IgD-negative memory B cell (primary cell): ENCODE data around the gene TIAM2. TPM values are rescaled to one million over a fixed set of nuclear protein-coding genes. Genes with fewer than 3 reads are reported as not detected.

ENCODE experiments used
- H3K27ac Mint-ChIP-seq, 3 donors: one replicate each; pipeline ENCODE4 v1.8.0; 2020 to 2022; ENCODE audit warnings: mild to moderate bottlenecking in 3 of 3, mixed read lengths in 3 of 3, moderate library complexity in 1 of 3
- H3K27me3 Mint-ChIP-seq: one replicate; pipeline ENCODE4 v1.8.0; 2021; ENCODE audit warnings: mixed read lengths
- H3K36me3 Mint-ChIP-seq: one replicate; pipeline ENCODE4 v1.8.0; 2020; ENCODE audit warnings: mild to moderate bottlenecking, mixed read lengths
- H3K4me1 Mint-ChIP-seq, 3 donors: one replicate each; pipeline ENCODE4 v1.8.0; 2020 to 2022; ENCODE audit warnings: mixed read lengths in 3 of 3, mild to moderate bottlenecking in 1 of 3
- H3K4me3 Mint-ChIP-seq, 4 donors: one replicate each; pipeline ENCODE4 v1.8.0; 2020 to 2022; ENCODE audit warnings: mild to moderate bottlenecking in 4 of 4, mixed read lengths in 4 of 4, moderate library complexity in 3 of 4
- H3K9me3 Mint-ChIP-seq, 3 donors: one replicate each; pipeline ENCODE4 v1.8.0; 2020 to 2021; ENCODE audit warnings: mixed read lengths in 3 of 3, mild to moderate bottlenecking in 1 of 3
- polyA plus RNA-seq: library from polyadenylated mRNA; unstranded; fragments of 300-500 nt; fragmentation: Illumina TruSeq; gene quantifications from one replicate; pipeline ENCODE4 v1.2.3, GENCODE V29; 2021

TIAM2 gene
- polyA plus RNA-seq, 1 donor from 2014 or later: 5.8 TPM

DNA sequence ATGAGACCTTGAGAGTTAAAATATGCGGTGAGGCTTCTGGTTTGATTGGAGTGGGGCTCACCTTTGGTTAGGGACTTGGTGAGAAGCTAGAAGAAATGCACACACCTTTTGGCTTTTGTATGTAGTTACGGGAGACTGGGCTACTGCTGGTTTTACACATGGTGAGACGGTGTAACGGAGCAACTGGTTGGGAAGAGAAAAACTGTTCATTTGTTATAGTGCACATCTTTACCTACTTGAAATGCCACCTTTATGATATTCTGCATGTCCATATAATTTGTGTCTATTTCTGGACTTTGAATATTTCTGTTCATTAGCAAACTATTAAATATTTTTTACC is 31.6 kb downstream of the TIAM2 start:
- no peaks in the 10 kb centered on the region for H3K9me3 Mint-ChIP-seq
- H3K36me3 Mint-ChIP-seq: no peaks in the 10 kb centered on the region
- no peak overlapping the region for H3K4me3 Mint-ChIP-seq
- no peaks in the 10 kb centered on the region for H3K4me1 Mint-ChIP-seq
- H3K27ac Mint-ChIP-seq: no peak overlapping the region
- no peaks in the 10 kb centered on the region for H3K27me3 Mint-ChIP-seq

DNA sequence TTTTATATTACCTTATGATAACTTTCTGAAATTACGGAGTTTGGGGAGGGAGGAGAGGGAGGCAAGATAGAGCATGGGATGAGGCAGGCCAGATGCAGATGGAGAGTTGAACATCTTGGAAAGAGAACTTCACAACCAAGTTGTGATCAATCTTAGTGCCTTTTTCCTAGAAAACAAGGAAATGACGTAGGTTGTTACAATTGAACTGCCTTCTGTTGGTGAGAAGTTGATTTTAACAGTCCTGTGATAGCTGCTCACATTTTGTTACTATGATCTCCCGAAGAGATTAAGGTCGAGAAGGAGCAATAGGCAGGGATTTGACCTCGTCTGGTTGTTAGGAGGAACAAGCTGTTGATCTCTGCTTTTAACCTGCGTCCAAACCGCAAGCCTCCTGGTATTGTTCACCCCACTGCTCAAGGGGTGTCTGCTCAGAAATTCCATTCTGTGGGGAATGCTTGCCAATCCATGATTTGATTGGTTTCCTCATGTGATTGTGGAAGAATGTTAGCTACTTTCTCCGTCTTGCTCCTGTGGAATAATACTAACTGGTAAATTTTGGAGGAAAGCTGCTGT is 35.1 kb downstream of the TIAM2 start:
- Mint-ChIP-seq H3K27ac (peak overlapping the region in 1 of 3 donors; percentile 73), H3K27me3 (peaks cover 2% of the 10 kb centered on the region), H3K9me3 (no peaks in the 10 kb centered on the region), H3K36me3 (no peaks in the 10 kb centered on the region), H3K4me1 (no peaks in the 10 kb centered on the region), H3K4me3 (no peak overlapping the region)

DNA sequence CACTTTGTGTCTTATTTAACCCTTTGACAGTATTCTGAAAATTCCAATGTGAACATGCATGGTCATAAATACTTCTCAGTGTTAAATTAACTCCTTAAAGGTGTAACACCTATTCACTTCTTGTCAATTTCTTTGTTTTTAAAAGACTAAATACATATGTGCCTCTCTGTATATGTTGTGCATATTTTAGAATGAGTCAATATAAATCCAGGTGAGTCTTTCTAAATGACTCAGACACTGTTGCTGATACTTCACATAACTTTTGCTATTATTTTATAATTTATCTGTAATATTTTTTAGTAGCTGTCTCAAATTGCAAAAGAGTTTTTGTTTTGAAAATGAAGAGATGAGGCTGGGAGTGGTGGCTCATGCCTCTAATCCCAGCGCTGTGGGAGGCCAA is 36.0 kb downstream of the TIAM2 start:
- H3K4me3 Mint-ChIP-seq: no peak overlapping the region
- H3K36me3 Mint-ChIP-seq: no peaks in the 10 kb centered on the region
- H3K9me3 Mint-ChIP-seq: no peaks in the 10 kb centered on the region
- H3K4me1 Mint-ChIP-seq: no peaks in the 10 kb centered on the region
- H3K27ac Mint-ChIP-seq: no peak overlapping the region
- H3K27me3 Mint-ChIP-seq: peaks cover 2% of the 10 kb centered on the region

DNA sequence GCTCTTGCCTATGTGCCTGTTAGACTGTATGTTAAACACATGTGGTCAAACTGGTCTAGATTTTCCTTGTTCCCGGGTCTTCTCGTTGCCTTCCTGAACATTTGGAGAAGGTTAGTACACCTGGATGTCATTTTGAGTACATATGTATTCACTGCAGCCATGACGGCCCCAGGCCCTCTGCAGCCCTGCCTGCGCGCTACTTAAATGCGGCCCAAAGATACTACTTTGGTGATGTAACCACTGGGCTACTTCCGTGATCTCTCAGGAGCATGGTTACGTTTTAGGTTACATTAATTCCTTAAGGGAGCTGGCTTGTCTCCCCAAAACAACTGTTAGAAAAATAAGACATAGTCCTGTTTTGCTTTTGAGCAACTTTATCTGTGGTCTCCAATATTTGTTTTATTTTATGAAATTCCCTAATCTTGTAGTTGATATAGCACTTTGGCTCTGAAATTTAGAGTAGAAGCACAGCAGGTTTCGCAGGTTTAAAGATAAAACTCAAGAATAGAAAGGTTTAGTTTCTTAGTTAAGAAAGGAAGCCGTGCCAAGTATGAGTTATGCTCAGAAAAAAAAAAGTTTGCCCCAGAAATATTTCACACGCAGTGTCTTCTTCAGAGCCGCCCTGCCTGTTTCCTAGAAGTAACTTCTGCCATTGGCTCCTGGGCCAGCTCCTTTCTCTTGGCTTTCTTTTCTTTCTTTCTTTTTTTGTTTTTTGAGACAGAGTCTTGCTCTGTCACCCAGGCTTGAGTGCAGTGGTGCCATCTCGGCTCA is 38.1 kb downstream of the TIAM2 start:
- Mint-ChIP-seq H3K4me3 (no peak overlapping the region), H3K9me3 (no peaks in the 10 kb centered on the region), H3K36me3 (no peaks in the 10 kb centered on the region), H3K27ac (no peak overlapping the region), H3K27me3 (peaks cover 2% of the 10 kb centered on the region), H3K4me1 (no peaks in the 10 kb centered on the region)

DNA sequence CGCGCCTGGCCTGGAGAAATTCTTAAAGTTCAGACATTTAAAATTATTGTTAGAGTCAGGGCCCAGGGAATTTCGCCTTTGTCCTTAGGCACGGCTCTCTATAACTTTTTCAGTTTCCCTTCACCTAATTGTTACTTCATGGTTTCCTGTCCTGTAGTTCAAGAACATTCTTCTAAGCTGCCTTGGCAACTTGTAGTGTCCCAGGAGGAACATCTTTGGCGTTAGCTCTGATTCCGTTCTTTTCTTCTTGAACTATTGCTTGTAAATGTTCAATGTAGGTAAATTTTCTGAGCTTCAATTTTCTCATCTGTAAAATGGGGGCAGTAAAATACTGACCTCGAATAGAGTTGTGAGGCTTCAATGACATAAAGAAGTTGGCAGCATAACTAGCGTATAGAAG is 41.8 kb downstream of the TIAM2 start:
- no peak overlapping the region for H3K27ac Mint-ChIP-seq
- H3K9me3 Mint-ChIP-seq: peaks cover 0 to 2% (median 0%) of the 10 kb centered on the region in 3 donors
- H3K27me3 Mint-ChIP-seq: peaks cover 2% of the 10 kb centered on the region
- no peaks in the 10 kb centered on the region for H3K4me1 Mint-ChIP-seq
- H3K4me3 Mint-ChIP-seq: no peak overlapping the region
- H3K36me3 Mint-ChIP-seq: no peaks in the 10 kb centered on the region

DNA sequence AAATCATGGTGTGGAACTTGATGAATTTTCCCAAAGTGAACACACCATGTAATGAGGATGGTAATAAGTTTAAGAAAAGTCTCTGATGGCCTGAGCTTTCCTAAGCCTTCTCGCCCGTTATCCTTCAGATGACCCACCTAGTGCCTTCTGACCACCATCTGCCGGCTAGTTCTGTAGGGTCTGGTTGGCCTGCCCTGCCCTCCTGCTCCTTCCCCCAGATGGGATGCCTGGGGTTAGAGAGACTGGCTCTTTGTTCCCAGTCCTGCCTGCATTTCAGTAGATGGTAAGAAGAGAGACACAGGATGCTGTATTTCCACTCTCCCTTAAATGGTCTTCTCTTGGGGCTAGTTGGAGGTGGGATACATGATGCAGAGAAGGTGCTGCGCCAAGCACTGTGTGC is 43.0 kb downstream of the TIAM2 start:
- Mint-ChIP-seq H3K27me3 (peaks cover 2% of the 10 kb centered on the region), H3K4me3 (no peak overlapping the region), H3K4me1 (no peaks in the 10 kb centered on the region), H3K27ac (no peak overlapping the region), H3K36me3 (no peaks in the 10 kb centered on the region), H3K9me3 (peaks cover 0 to 2% (median 0%) of the 10 kb centered on the region in 3 donors)

DNA sequence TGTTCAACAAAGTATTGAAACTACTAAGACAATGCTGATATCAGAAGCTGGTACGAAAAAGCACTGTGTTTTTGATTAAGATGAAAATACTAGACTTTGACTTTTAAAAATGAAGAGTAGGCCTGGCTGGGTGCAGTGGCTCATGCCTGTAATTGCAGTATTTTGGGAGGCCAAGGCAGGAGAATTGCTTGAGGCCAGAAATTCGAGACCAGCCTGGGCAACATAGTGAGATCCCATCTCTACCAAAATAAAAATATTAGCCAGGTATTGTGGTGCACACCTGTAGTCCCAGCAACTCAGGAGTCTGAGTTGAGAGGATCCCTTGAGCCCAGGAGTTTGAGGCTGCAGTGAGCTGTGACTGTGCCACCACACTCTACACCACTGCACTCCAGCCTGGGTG is 43.4 kb downstream of the TIAM2 start:
- Mint-ChIP-seq H3K27me3 (peaks cover 2% of the 10 kb centered on the region), H3K27ac (no peak overlapping the region), H3K4me1 (no peaks in the 10 kb centered on the region), H3K4me3 (no peak overlapping the region), H3K9me3 (peaks cover 0 to 2% (median 0%) of the 10 kb centered on the region in 3 donors), H3K36me3 (no peaks in the 10 kb centered on the region)

DNA sequence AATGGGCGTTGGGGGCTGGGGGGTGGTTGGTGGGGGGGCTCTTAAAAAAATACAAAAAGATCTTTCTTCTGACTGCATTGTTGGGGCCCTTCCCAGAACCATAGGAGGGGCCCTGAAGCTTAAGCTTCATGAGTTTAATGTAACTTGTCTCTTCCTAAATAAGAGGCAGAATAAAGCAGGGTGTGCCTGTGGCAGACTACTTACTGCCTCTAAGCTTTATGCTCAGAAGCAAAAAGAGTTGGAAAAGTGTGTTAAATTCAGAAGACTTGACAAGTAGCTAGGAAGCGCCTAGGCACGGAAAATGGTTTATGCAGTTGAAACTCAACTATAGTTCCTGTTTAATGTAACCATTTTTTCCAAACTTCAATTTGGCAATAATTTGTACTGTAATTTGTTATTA is 44.5 kb downstream of the TIAM2 start:
- Mint-ChIP-seq H3K27me3 (no peaks in the 10 kb centered on the region), H3K36me3 (no peaks in the 10 kb centered on the region), H3K27ac (no peak overlapping the region), H3K4me3 (no peak overlapping the region), H3K4me1 (no peaks in the 10 kb centered on the region), H3K9me3 (peaks cover 0 to 2% (median 0%) of the 10 kb centered on the region in 3 donors)

DNA sequence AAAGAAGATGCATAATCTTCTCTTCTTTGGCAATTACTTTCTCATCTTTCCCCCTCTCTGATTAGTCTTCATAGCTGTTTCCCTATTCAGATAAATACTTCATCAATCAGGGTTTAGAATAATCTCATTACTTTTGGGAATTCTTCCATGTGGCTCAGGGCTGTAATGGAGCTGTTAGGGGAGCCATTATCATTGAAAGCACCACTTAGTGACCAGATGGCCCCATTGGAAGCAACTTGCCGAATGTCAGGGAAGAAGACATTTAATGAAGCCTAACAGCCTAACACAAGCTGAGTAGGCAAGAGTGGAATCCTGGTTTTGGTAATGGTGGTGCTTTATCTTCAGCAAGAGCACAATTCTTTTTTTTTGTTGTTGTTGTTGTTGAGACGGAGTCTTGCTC is 45.0 kb downstream of the TIAM2 start:
- Mint-ChIP-seq H3K27me3 (peaks cover 1% of the 10 kb centered on the region), H3K9me3 (peaks cover 0 to 2% (median 0%) of the 10 kb centered on the region in 3 donors), H3K27ac (no peak overlapping the region), H3K4me3 (no peak overlapping the region), H3K4me1 (no peaks in the 10 kb centered on the region), H3K36me3 (no peaks in the 10 kb centered on the region)

DNA sequence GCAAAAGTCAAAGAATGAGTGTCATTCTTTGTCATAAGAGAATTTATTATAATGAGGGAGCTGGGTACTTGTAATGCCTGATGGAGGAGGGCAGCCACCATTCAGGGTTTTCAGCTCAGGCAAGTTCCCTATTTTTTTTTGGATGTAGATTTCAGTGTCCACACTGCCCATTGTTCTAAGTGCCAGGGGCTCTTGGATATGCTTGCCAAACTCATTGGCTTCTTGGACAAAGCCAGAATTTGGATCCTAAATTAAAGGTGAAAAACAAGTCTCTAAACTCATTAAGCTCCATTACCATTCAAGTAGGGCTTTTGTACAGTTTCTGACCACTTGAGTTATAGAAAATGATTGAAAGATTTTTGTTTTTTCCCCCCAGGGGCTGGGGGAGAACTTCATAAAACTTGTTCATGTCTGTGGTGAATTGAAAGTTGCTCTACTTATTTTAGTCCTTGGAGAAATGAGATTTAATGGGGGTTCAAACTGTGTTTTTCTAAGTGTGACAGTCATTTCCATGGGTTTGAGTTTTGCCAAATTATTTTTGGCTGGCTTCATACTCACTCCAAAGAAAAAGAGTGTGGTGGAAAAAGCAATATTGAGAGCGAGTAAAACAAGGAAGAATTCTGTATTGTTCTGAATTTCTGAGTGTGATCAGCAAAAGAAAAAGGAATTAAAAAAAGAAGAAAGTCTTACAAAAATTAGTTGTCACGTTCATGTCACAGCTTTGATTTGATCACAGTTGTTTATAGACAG is 46.0 kb downstream of the TIAM2 start:
- Mint-ChIP-seq H3K36me3 (no peaks in the 10 kb centered on the region), H3K27me3 (peaks cover 1% of the 10 kb centered on the region), H3K27ac (no peak overlapping the region), H3K9me3 (peaks cover 0 to 2% (median 0%) of the 10 kb centered on the region in 3 donors), H3K4me3 (no peak overlapping the region), H3K4me1 (no peaks in the 10 kb centered on the region)

DNA sequence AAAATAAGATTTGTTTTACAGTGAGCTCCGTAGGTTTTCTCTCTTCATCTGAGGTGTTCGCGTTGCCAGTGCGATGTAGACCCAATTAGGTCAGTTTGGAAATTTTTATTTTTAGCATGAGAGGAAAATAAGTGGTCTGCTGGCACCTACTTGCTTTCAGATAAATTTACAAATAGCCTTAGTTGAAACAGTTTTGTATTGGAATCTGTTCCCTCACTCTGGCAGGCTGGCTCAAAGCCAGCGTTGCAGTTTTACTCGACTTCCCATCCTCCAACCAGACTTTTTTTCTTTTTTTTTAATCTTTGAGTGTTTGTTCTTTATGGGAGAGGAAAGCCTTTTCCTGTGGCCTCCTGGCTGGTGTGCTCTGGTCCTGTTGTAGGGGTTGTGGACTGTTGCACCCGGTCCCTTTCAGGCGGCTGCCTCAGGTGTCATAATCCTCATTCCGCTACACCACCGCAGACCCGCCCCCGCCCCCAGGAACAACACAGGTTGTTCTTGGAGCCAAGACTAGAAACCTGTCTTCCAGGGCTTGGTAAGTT is 46.7 kb downstream of the TIAM2 start:
- peaks cover 1% of the 10 kb centered on the region for H3K27me3 Mint-ChIP-seq
- H3K4me1 Mint-ChIP-seq: no peaks in the 10 kb centered on the region
- H3K4me3 Mint-ChIP-seq: no peak overlapping the region
- H3K9me3 Mint-ChIP-seq: peaks cover 0 to 3% (median 0%) of the 10 kb centered on the region in 3 donors
- no peak overlapping the region for H3K27ac Mint-ChIP-seq
- H3K36me3 Mint-ChIP-seq: no peaks in the 10 kb centered on the region

DNA sequence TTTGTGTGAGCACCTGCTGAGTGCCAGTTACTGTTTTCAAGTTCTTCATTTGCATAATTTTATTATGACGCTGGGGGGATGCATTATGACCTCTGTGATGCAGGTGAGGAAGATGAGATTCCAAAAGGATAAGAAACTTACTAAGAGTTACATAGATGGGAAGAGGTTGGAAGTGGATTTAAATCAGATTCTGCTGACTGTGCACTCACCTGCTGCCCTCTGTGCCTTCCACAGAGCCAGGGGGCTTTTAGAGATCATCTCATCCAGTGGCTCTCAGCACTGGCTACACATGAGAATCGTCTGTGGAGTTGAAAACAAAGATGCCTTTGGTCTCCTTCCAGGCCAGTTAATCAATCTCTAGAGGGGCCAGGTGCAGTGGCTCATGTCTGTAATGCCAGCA is 47.9 kb downstream of the TIAM2 start:
- Mint-ChIP-seq H3K4me1 (no peaks in the 10 kb centered on the region), H3K9me3 (peaks cover 0 to 3% (median 0%) of the 10 kb centered on the region in 3 donors), H3K27me3 (peaks cover 1% of the 10 kb centered on the region), H3K4me3 (no peak overlapping the region), H3K27ac (no peak overlapping the region), H3K36me3 (no peaks in the 10 kb centered on the region)

DNA sequence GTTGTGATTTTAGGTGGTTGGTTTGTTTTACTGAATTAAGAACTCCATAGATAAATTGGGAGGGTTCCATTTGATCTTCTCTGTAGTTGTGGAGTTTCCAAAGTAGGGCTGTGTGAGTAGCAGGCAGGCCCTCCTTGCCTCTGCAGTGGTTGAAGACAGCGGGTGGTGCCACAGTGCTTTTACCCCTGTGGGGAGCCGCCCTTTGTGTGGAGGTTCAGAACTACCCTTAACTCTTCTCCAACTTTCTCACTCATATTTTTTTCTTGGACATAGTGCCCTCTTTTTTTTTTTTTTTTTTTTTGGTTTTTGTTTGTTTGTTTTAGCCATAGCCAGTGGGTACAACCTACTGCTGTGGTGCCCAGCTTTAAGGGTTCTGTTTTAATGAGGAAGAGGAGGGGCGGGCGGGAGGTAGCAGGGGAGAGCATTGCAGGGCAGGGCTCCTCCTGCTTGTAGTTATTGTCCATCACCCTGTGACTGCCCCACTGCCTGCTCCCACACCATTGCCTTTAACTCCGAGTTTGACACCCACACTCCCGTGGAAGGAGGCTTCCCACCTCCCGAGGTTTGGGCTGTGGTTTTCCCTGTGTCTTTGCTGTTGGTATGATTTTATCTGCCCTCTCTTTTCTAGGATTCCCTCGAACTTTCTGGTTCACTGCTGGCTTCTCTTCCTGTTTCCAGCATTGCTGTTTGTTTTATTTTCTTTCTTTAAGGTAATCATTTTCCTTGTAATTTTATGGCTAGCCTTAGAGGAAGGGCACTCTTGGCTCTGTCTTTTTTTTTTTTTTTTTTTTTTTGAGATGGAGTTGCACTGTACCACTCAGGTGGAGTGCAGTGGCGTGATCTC is 50.7 kb downstream of the TIAM2 start:
- H3K9me3 Mint-ChIP-seq: peaks cover 0 to 2% (median 0%) of the 10 kb centered on the region in 3 donors
- peaks cover 2% of the 10 kb centered on the region for H3K36me3 Mint-ChIP-seq
- no peaks in the 10 kb centered on the region for H3K4me1 Mint-ChIP-seq
- peaks cover 1% of the 10 kb centered on the region for H3K27me3 Mint-ChIP-seq
- H3K27ac Mint-ChIP-seq: no peak overlapping the region
- H3K4me3 Mint-ChIP-seq: no peak overlapping the region

DNA sequence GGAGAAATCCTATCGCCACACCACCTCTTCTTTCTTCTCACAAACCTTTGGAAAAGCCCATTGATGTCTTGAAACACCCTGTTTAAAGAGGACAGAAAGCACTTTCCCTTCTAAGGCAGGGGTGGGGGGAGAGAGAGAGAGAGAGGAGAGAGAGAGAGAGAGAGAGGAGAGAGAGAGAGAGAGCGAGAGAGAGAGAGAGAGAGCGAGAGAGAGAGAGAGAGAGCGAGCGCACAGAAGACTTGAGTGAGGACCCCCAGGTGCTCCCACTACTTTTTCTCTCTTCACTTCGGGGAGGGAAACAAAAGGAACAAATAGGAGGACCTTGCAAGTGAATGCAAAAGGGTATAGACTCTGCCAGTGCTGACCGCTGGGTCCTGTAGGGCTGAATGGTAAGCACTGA is 52.4 kb downstream of the TIAM2 start:
- peaks cover 0 to 2% (median 0%) of the 10 kb centered on the region in 3 donors for H3K9me3 Mint-ChIP-seq
- H3K36me3 Mint-ChIP-seq: peaks cover 2% of the 10 kb centered on the region
- no peaks in the 10 kb centered on the region for H3K4me1 Mint-ChIP-seq
- H3K27ac Mint-ChIP-seq: no peak overlapping the region
- peaks cover 1% of the 10 kb centered on the region for H3K27me3 Mint-ChIP-seq
- H3K4me3 Mint-ChIP-seq: no peak overlapping the region

DNA sequence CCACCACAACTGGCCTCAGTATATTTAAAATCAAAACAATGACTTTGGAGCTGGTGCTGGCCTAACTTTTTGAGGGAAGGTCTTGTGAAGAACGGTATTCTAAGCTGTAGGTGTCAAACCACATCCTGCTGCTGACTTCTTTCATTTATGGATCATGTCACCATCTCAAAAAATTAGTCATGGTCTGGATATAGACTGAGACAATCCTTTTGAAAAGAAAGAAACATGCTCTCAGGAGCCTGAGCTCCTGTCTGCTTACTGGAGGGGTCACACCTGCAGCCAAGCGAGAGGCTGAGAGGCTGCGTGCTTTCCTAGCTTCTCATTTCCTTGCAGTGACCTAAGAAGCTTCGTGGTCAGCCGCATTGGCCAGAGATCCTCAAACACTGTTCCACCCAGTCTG is 55.2 kb downstream of the TIAM2 start:
- Mint-ChIP-seq H3K4me3 (no peak overlapping the region), H3K27me3 (peaks cover under 1% of the 10 kb centered on the region), H3K27ac (no peak overlapping the region), H3K9me3 (peaks cover 0 to 2% (median 0%) of the 10 kb centered on the region in 3 donors), H3K36me3 (peaks cover 3% of the 10 kb centered on the region), H3K4me1 (no peaks in the 10 kb centered on the region)
